HL-60 (cell line): ENCODE data around the gene CFAP46.

ENCODE experiments used
- DNase-seq, 2 experiments: peaks; one replicate each; pipeline ENCODE4 v3.0.0-alpha.2; 2010 to 2020; ENCODE audit warnings: low read depth in 1 of 2, low spot score in 1 of 2
- H3K27ac ChIP-seq: fragments of 250-450 bp; sonication (Bioruptor Pico); replicated peaks from 2 replicates; pipeline ENCODE4 v1.5.1; 2020; ENCODE audit warnings: mild to moderate bottlenecking, moderate library complexity
- H3K27me3 ChIP-seq: fragments of 250-450 bp; sonication (Bioruptor Pico); 2 replicates; pipeline ENCODE4 v1.5.1; 2021; ENCODE audit warnings: mild to moderate bottlenecking, moderate library complexity; ENCODE audit not compliant: insufficient read depth, poor library complexity, severe bottlenecking
- H3K4me3 ChIP-seq: replicated peaks from 2 replicates; pipeline ENCODE4 v1.5.1; 2011; ENCODE audit warnings: mild to moderate bottlenecking, control low read depth, low read length; ENCODE audit not compliant: insufficient read depth
- GABPA ChIP-seq: IDR thresholded peaks from 2 replicates; pipeline ENCODE4 v1.6.1; 2012; ENCODE audit warnings: low read depth
- POLR2AphosphoS5 ChIP-seq: IDR thresholded peaks from 2 replicates; pipeline ENCODE4 v1.6.1; 2012; ENCODE audit warnings: low read depth
- SPI1 ChIP-seq: IDR thresholded peaks from 2 replicates; pipeline ENCODE4 v1.6.1; 2012; ENCODE audit warnings: low read depth, mild to moderate bottlenecking, borderline replicate concordance
- TF ChIP-seq, protein P1 (sequence below): IDR thresholded peaks from 2 replicates; pipeline ENCODE4 v1.6.1; 2012; ENCODE audit warnings: low read depth; ENCODE audit not compliant: insufficient replicate concordance
- TF ChIP-seq, protein P2 (sequence below): IDR thresholded peaks from one replicate; pipeline ENCODE4 v1.5.1; 2011; ENCODE audit warnings: low read length, control low read depth, inconsistent platforms; ENCODE audit not compliant: insufficient read depth

Gene CFAP46

DNA sequence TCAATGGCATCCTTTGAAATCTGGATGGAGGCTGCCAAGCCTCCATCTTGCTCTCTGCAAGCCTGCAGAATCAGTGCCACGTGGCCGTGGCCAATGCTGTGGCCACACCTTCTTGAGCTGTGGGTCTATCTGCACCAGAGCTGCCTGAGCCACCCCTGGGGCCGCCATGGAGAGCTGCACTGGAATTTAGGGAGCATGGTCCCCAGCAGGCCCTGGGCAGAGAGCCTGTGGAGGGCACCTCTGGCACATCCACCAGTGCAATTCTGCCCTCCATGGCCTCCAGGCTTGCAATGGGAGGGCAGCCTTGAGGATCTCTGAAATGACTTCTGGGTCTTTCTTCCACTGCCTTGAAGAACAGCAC is 100.8 kb downstream of the CFAP46 start:
- H3K4me3 ChIP-seq: no peak overlapping the region
- DNase-seq: no peak
- no peak overlapping the region for H3K27ac ChIP-seq
- H3K27me3 ChIP-seq: no peaks in the 10 kb centered on the region
- TF ChIP-seq GABPA (no peak), SPI1 (no peak), POLR2AphosphoS5 (no peak)
- TF ChIP-seq, protein P1, sequence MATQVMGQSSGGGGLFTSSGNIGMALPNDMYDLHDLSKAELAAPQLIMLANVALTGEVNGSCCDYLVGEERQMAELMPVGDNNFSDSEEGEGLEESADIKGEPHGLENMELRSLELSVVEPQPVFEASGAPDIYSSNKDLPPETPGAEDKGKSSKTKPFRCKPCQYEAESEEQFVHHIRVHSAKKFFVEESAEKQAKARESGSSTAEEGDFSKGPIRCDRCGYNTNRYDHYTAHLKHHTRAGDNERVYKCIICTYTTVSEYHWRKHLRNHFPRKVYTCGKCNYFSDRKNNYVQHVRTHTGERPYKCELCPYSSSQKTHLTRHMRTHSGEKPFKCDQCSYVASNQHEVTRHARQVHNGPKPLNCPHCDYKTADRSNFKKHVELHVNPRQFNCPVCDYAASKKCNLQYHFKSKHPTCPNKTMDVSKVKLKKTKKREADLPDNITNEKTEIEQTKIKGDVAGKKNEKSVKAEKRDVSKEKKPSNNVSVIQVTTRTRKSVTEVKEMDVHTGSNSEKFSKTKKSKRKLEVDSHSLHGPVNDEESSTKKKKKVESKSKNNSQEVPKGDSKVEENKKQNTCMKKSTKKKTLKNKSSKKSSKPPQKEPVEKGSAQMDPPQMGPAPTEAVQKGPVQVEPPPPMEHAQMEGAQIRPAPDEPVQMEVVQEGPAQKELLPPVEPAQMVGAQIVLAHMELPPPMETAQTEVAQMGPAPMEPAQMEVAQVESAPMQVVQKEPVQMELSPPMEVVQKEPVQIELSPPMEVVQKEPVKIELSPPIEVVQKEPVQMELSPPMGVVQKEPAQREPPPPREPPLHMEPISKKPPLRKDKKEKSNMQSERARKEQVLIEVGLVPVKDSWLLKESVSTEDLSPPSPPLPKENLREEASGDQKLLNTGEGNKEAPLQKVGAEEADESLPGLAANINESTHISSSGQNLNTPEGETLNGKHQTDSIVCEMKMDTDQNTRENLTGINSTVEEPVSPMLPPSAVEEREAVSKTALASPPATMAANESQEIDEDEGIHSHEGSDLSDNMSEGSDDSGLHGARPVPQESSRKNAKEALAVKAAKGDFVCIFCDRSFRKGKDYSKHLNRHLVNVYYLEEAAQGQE: no peak
- TF ChIP-seq, protein P2, sequence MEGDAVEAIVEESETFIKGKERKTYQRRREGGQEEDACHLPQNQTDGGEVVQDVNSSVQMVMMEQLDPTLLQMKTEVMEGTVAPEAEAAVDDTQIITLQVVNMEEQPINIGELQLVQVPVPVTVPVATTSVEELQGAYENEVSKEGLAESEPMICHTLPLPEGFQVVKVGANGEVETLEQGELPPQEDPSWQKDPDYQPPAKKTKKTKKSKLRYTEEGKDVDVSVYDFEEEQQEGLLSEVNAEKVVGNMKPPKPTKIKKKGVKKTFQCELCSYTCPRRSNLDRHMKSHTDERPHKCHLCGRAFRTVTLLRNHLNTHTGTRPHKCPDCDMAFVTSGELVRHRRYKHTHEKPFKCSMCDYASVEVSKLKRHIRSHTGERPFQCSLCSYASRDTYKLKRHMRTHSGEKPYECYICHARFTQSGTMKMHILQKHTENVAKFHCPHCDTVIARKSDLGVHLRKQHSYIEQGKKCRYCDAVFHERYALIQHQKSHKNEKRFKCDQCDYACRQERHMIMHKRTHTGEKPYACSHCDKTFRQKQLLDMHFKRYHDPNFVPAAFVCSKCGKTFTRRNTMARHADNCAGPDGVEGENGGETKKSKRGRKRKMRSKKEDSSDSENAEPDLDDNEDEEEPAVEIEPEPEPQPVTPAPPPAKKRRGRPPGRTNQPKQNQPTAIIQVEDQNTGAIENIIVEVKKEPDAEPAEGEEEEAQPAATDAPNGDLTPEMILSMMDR: no peak

DNA sequence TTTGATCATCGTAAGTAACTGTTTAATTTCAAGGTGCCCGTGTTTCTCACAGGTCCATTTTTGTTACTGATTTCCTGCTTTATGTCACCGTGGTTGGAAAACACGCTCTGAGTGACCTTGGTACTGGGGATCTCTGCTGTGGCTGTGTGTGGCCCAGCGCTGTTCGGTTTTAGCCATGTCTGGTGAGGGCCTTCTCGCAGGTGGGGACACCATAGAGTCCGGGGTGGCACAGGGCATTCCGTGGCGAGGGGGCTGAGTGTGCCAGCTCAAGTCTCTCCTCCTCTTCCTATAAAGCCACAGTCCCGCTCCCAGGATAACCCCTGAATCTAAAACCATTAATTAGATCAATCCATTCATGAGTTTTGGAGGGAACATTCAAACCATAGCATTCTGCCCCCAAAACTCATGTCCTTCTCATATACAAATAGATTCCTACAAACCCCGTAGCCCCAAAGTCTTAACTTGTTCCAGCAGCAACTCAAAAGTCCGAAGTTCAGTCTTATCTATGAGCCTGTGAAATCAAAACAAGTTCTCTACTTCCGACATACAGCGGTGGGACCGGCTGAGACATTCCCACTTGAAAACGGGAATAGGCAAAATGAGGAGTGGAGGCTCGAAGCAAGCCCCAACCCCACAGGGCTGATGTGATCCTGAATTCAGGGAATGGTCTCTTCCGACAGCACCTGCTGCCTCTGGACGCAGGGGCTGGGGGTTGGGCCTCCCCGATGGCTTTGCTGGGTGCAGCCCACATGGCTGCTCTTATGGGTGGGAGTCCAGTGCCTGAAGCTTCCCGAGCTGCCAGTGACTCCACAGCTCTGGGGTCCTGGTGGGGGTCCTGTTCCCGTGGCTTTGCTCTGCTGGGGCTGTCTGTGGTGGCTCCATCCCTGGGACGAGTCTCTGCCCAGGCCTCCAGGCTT is 101.4 kb downstream of the CFAP46 start:
- TF ChIP-seq POLR2AphosphoS5 (no peak), GABPA (no peak), SPI1 (no peak)
- TF ChIP-seq, protein P2: no peak
- TF ChIP-seq, protein P1: no peak
- Histone ChIP-seq H3K27me3 (no peaks in the 10 kb centered on the region), H3K27ac (no peak overlapping the region), H3K4me3 (no peak overlapping the region)
- DNase-seq: no peak

DNA sequence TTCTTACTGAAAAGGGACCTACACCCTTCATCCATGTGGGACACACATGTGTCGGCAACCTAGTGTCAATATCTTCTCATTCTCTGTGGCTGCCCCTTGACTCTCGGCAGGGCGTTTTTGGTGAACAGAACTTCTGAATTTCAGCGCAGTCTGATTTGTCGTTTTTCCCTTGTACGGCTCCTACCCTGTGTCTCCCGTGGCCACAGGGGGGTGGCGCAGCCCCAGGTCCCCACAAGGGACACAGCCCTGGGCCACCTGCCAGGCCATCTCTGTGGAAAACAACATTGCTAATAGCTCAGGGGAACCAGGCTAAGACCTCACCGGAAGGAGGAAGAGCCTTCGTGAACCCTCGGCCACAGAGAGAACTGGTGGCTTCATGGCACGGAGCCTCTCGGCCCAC is 103.3 kb downstream of the CFAP46 start:
- DNase-seq: no peak
- Histone ChIP-seq H3K4me3 (no peak overlapping the region), H3K27me3 (no peaks in the 10 kb centered on the region), H3K27ac (no peak overlapping the region)
- TF ChIP-seq GABPA (no peak), POLR2AphosphoS5 (no peak), SPI1 (no peak)
- TF ChIP-seq, protein P1: no peak
- TF ChIP-seq, protein P2: no peak
